PC-9 (cell line): ENCODE results near the gene FOXP1. TPM values are rescaled to one million over a fixed set of nuclear protein-coding genes. Genes with fewer than 3 reads are reported as not detected.

Source experiments
- BruUV-seq: library from RNA; stranded (reverse); fragments of 400-500 nt; replicated peaks from 2 replicates; lab custom pipeline; 2021; lab: Mats Ljungman, UMichigan
- CTCF ChIA-PET: fragments of 300-600 bp; sonication (Branson Sonifier 250); formaldehyde crosslinking; loops from one replicate; lab custom pipeline; 2022; ENCODE audit warnings: antibody characterized with exemption; lab: Charles Lee
- POLR2A ChIA-PET: fragments of 300-600 bp; sonication (Branson Sonifier 250); formaldehyde crosslinking; loops from one replicate; lab custom pipeline; 2022; ENCODE audit warnings: antibody characterized with exemption; ENCODE audit not compliant: unreplicated experiment; lab: Charles Lee
- DNase-seq, 2 experiments: peaks; one replicate each; pipeline versions ENCODE4 v3.0.0 to v3.0.0-alpha.2; 2015 to 2022; ENCODE audit warnings: mixed read lengths in 1 of 2
- H2AFZ ChIP-seq: fragments of 200-600 bp; sonication (generic); 2 replicates; pipeline ENCODE4 v1.8.1; 2017; ENCODE audit warnings: antibody characterized with exemption
- H3F3A ChIP-seq: fragments of 200-600 bp; sonication (generic); 2 replicates; pipeline ENCODE4 v1.8.1; 2017; ENCODE audit warnings: antibody characterized with exemption, mild to moderate bottlenecking, low read depth; ENCODE audit not compliant: insufficient read depth
- H3K27ac ChIP-seq: fragments of 200-600 bp; sonication (generic); 2 replicates; pipeline ENCODE4 v1.6.1; 2016; ENCODE audit warnings: mixed run types
- H3K27me3 ChIP-seq: fragments of 200-600 bp; sonication (generic); 2 replicates; pipeline ENCODE4 v1.6.1; 2016; ENCODE audit warnings: low read depth, mixed run types; ENCODE audit not compliant: insufficient read depth
- H3K36me3 ChIP-seq: fragments of 200-600 bp; sonication (generic); 2 replicates; pipeline ENCODE4 v1.6.1; 2016; ENCODE audit warnings: low read depth, mixed run types
- H3K4me1 ChIP-seq: fragments of 200-600 bp; sonication (generic); replicated peaks from 2 replicates; pipeline ENCODE4 v1.6.1; 2016; ENCODE audit warnings: mixed run types; ENCODE audit not compliant: insufficient read depth
- H3K4me2 ChIP-seq: fragments of 200-600 bp; sonication (generic); 2 replicates; pipeline ENCODE4 v1.6.1; 2017; ENCODE audit warnings: mixed run types
- H3K4me3 ChIP-seq: fragments of 200-600 bp; sonication (generic); 2 replicates; pipeline ENCODE4 v1.6.1; 2016; ENCODE audit warnings: mixed run types
- H3K79me2 ChIP-seq: fragments of 200-600 bp; sonication (generic); 2 replicates; pipeline ENCODE4 v1.6.1; 2017; ENCODE audit warnings: low read depth, mixed run types
- H3K9me2 ChIP-seq: fragments of 200-600 bp; sonication (generic); 2 replicates; pipeline ENCODE4 v1.8.1; 2017; ENCODE audit warnings: mild to moderate bottlenecking; ENCODE audit not compliant: insufficient read depth
- H3K9me3 ChIP-seq: fragments of 200-600 bp; sonication (generic); 2 replicates; pipeline ENCODE4 v1.8.1; 2016; ENCODE audit warnings: low read depth; ENCODE audit not compliant: insufficient read depth
- H4K20me1 ChIP-seq: fragments of 200-600 bp; sonication (generic); 2 replicates; pipeline ENCODE4 v1.8.1; 2017; ENCODE audit not compliant: insufficient read depth
- EZH2 ChIP-seq: fragments of 200-600 bp; sonication (generic); IDR thresholded peaks from 2 replicates; pipeline ENCODE4 v1.8.0; 2017; ENCODE audit warnings: antibody characterized with exemption, low read depth
- intact Hi-C: fragments of 100-400 bp; cut with micrococcal nuclease; formaldehyde crosslinking; loops from one replicate; pipeline ENCODE4 v1.10.0; 2022; ENCODE audit not compliant: unreplicated experiment
- total RNA-seq: library from RNA; stranded (reverse); gene quantifications from 2 replicates; pipeline ENCODE4 v1.2.3, GENCODE V29; 2021
- TF ChIP-seq, protein P1 (sequence below): fragments of 200-600 bp; sonication (generic); conservative IDR thresholded peaks from 2 replicates; pipeline ENCODE4 v1.6.1; 2017; ENCODE audit warnings: mixed run types, antibody characterized with exemption, mild to moderate bottlenecking, moderate library complexity

The FOXP1 gene
- total RNA-seq, 1 experiment from 2014 or later: 33.3 TPM

DNA sequence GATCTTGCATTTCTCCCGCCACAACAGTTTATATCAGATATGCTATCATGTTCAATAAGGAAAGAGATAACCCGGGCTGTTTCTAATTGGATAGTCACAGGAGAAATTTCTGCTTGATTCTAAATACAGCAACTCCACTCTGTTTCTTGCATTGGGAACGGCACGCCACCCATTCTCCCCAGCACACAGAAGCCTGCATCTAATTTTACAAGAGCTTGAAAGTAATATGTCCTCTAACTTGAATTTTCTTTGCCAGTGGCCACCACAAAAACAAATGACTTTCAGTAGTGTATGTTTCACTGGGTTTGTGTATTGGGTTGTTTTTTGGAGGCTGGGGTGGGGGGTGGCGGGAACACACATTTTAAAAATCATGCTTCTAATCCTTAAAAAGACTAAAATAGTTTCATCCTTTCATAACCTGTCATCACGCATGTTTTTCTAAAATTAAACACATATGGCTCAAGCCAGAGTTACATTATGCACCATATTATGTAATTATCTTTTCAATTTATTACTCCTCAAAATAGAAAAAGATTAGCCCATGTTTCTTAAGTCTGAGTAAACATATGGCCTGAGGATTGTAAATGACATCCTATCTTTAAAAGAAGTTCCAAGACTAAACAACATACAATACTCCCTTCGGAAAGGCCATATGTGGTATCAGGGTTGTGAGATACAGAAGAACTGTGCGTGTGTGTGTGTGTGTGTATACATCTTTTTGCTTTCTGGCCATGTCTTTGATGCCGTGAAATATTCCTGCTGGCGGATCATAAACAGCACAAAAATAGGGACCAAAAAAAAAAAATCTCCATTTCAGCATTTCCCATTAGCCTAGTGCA, 176.3 kb downstream of the FOXP1 start:
- H3K27me3 ChIP-seq: no peaks in the 10 kb centered on the region
- H3K4me3 ChIP-seq: no peak overlapping the region
- no TSS peak for BruUV-seq
- TF ChIP-seq EZH2: no peak
- no peak overlapping the region for H2AFZ ChIP-seq
- no peak overlapping the region for H3K27ac ChIP-seq
- H3F3A ChIP-seq: no peaks in the 10 kb centered on the region
- no peaks in the 10 kb centered on the region; the same call in 1 of the 2 replicates for H4K20me1 ChIP-seq
- no peaks in the 10 kb centered on the region for H3K4me1 ChIP-seq
- no peak overlapping the region for H3K4me2 ChIP-seq
- no peak for DNase-seq
- no peaks in the 10 kb centered on the region for H3K79me2 ChIP-seq
- intact Hi-C loops: no loop called here
- POLR2A ChIA-PET: no interaction called here
- no peaks in the 10 kb centered on the region for H3K36me3 ChIP-seq
- no peaks in the 10 kb centered on the region for H3K9me2 ChIP-seq
- H3K9me3 ChIP-seq: no peaks in the 10 kb centered on the region
- CTCF ChIA-PET: no interaction called here

DNA sequence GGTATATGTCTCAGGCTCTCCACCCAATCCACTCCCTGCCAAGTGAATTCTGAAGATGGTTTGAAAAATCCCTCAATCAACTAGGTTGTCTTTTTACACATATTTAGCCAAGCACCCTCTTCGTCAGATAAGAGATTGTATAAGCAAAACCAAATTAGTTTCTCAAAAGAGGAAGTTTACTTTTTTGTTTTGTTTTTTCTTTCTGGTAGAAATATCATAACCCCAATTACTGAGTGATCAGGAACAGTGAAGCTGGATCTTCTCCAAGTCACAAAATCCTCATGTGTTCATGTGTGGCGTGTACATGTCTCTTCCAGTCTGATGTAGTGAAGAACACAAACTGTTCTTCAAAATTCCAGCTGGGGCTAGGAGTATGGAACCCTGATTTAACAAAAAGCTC, 180.6 kb downstream of the FOXP1 start:
- Histone ChIP-seq H3K27ac (no peak overlapping the region), H3F3A (no peaks in the 10 kb centered on the region), H3K36me3 (no peaks in the 10 kb centered on the region), H3K4me2 (no peak overlapping the region), H3K4me1 (no peaks in the 10 kb centered on the region), H4K20me1 (no peaks in the 10 kb centered on the region), H3K9me3 (no peaks in the 10 kb centered on the region), H3K79me2 (no peaks in the 10 kb centered on the region), H3K27me3 (no peaks in the 10 kb centered on the region), H3K4me3 (no peak overlapping the region), H3K9me2 (no peaks in the 10 kb centered on the region), H2AFZ (no peak overlapping the region)
- no peak for DNase-seq
- CTCF ChIA-PET: no interaction called here
- POLR2A ChIA-PET: no interaction called here
- intact Hi-C loops: no loop called here
- TF ChIP-seq, protein P1, sequence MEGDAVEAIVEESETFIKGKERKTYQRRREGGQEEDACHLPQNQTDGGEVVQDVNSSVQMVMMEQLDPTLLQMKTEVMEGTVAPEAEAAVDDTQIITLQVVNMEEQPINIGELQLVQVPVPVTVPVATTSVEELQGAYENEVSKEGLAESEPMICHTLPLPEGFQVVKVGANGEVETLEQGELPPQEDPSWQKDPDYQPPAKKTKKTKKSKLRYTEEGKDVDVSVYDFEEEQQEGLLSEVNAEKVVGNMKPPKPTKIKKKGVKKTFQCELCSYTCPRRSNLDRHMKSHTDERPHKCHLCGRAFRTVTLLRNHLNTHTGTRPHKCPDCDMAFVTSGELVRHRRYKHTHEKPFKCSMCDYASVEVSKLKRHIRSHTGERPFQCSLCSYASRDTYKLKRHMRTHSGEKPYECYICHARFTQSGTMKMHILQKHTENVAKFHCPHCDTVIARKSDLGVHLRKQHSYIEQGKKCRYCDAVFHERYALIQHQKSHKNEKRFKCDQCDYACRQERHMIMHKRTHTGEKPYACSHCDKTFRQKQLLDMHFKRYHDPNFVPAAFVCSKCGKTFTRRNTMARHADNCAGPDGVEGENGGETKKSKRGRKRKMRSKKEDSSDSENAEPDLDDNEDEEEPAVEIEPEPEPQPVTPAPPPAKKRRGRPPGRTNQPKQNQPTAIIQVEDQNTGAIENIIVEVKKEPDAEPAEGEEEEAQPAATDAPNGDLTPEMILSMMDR: no peak
- TF ChIP-seq EZH2: no peak
- no TSS peak for BruUV-seq

DNA sequence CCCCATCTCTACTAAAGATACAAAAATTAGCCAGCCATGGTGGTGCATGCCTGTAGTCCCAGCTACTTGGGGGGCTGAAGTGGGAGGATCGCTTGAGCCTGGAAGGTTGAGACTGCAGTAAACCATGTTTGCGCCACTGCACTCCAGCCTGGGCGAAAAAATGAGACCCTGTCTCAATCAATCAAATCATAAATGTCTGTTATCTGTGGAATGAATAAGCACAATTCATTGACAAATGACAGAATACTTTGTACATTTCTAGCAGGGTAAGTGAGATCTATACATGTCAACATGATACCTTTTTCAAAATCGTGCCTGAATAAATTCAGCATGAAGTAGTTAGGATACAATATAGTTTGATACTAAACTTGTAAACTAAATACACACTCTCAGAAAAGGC, 181.2 kb downstream of the FOXP1 start:
- Histone ChIP-seq H3F3A (no peaks in the 10 kb centered on the region), H4K20me1 (no peaks in the 10 kb centered on the region), H3K9me3 (no peaks in the 10 kb centered on the region), H3K4me3 (no peak overlapping the region), H3K27ac (no peak overlapping the region), H3K9me2 (no peaks in the 10 kb centered on the region), H2AFZ (no peak overlapping the region), H3K79me2 (no peaks in the 10 kb centered on the region), H3K36me3 (no peaks in the 10 kb centered on the region), H3K4me1 (no peaks in the 10 kb centered on the region), H3K27me3 (no peaks in the 10 kb centered on the region), H3K4me2 (no peak overlapping the region)
- TF ChIP-seq, protein P1: no peak
- no peak for TF ChIP-seq EZH2
- intact Hi-C loops: no loop called here
- ChIA-PET POLR2A (no interaction called here), CTCF (no interaction called here)
- DNase-seq: no peak
- no TSS peak for BruUV-seq
